Measurements from ENCODE around the gene MCFD2.
"Not testable (repeated sequence)": the region's sequence is repeated elsewhere in the genome, so short reads cannot be mapped to it uniquely, and the experiment has no call there.

Gene MCFD2

DNA sequence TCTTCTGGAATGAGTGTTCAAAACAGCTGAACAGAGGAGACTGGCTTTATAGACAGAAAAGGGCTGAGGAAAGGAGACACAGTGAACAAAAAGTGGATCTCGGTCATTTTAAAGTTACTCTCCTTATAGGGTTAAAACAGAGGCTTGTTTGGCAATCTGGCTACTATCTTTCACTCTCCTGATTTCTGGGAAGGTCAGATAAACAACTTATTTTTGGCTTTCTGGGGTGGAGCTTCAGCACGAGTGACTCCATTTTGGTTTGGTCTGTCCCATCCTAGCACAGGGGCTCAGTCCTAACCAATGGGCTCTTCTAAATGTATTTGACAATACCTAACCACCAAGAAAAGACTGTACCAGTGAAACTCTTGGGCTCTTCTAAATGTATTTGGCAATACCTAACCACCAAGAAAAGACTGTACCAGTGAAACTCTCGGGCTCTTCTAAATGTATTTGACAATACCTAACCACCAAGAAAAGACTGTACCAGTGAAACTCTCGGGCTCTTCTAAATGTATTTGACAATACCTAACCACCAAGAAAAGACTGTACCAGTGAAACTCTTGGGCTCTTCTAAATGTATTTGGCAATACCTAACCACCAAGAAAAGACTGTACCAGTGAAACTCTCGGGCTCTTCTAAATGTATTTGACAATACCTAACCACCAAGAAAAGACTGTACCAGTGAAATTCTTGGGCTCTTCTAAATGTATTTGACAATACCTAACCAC is 39.5 kb downstream of the MCFD2 start:
- H3K4me3 Mint-ChIP-seq; H3K27ac Mint-ChIP-seq; H3K4me1 Mint-ChIP-seq (ENCODE audit: low read depth); H3K36me3 Mint-ChIP-seq; H3K27me3 Mint-ChIP-seq; H3K9me3 Mint-ChIP-seq (ENCODE audit: low read depth): not testable (repeated sequence)

DNA sequence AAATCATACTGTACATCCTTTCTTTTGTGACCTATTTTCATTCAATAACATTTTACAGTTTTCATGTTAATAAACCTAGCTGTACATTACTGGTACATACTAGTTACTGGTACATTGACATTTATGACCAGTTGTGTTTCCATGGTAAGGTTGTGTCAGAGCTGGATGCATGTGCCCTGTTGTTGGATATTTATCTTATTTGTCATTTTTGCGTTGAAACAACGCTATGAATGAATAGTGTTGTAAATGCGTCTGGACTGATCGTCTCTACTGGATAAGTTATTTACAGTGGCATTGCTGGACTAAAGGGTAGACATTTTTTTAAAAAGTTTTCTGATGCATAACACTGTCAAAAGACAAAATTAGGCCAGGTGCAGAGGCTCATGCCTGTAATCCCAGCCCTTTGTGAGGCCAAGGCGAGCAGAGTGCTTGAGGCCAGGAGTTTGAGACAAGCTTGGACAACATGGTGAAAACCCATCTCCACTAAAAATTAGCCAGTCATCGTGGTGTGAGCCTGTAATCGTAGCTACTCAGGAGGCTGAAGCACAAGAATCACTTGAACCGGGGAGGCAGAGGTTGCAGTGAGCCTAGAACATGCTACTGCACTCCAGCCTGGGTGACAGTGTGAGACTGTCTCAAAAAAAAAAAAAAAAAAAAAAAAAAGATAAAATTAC is 40.2 kb downstream of the MCFD2 start:
- Mint-ChIP-seq H3K4me3 (no peak overlapping the region), H3K9me3 (ENCODE audit: low read depth) (no peaks in the 10 kb centered on the region), H3K27ac (no peak overlapping the region), H3K4me1 (ENCODE audit: low read depth) (no peaks in the 10 kb centered on the region), H3K27me3 (peaks cover 4% of the 10 kb centered on the region), H3K36me3 (no peaks in the 10 kb centered on the region)

- Mint-ChIP-seq H3K27ac (no peak overlapping the region), H3K27me3 (peaks cover 4% of the 10 kb centered on the region), H3K4me1 (ENCODE audit: low read depth) (no peaks in the 10 kb centered on the region), H3K36me3 (no peaks in the 10 kb centered on the region), H3K9me3 (ENCODE audit: low read depth) (no peaks in the 10 kb centered on the region), H3K4me3 (no peak overlapping the region)
These were observed 41.2 kb downstream of the MCFD2 start for GRCh38 chr2:46874236-46874929.

GRCh38 chr2:46873604-46874068 is 42.0 kb downstream of the MCFD2 start:
- no peak overlapping the region for H3K27ac Mint-ChIP-seq
- no peak overlapping the region for H3K4me3 Mint-ChIP-seq
- H3K27me3 Mint-ChIP-seq = peaks cover 4% of the 10 kb centered on the region
- H3K4me1 Mint-ChIP-seq (ENCODE audit: low read depth) = no peaks in the 10 kb centered on the region
- no peaks in the 10 kb centered on the region for H3K9me3 Mint-ChIP-seq (ENCODE audit: low read depth)
- H3K36me3 Mint-ChIP-seq = no peaks in the 10 kb centered on the region

DNA sequence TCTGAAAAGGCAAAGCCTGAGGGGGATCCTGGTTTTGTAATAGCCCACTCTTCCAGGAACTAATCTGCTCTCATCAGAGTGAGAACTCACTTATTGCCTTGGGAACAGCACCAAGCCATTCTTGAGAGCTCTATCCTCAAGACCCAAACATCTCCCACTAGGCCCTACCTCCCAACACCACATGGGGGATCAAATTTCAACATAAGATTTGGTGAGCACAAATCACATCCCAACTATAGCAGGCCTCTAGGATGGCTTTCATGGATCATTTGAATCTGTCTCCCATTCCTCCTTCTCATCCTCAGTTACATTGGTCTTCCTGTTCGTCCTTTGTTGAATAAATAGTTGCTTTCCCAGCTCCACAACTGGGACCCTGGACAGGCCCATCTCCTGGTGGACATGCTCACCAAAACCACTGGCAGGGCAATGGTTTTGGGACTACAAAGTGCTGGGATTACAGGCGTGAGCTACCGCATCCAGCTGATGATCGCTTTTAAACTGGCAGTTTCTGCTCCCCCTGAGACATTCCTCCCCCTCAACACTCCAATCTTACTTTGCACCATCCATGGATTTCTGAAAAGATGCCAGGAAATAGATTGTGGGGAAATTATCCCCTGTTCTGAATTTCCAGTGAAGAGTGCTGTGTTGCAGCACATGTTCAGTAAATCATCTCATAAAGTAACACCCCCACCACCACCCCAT is 42.6 kb downstream of the MCFD2 start:
- Mint-ChIP-seq H3K4me1 (ENCODE audit: low read depth) (no peaks in the 10 kb centered on the region), H3K4me3 (no peak overlapping the region), H3K9me3 (ENCODE audit: low read depth) (no peaks in the 10 kb centered on the region), H3K27ac (no peak overlapping the region), H3K27me3 (peaks cover 4% of the 10 kb centered on the region), H3K36me3 (no peaks in the 10 kb centered on the region)

- no peak overlapping the region for H3K4me3 Mint-ChIP-seq
- no peaks in the 10 kb centered on the region for H3K36me3 Mint-ChIP-seq
- H3K4me1 Mint-ChIP-seq (ENCODE audit: low read depth) = no peaks in the 10 kb centered on the region
- H3K27ac Mint-ChIP-seq = no peak overlapping the region
- H3K27me3 Mint-ChIP-seq = peaks cover 4% of the 10 kb centered on the region
- no peaks in the 10 kb centered on the region for H3K9me3 Mint-ChIP-seq (ENCODE audit: low read depth)
These were observed 43.6 kb downstream of the MCFD2 start for GRCh38 chr2:46871976-46872381.

- Mint-ChIP-seq H3K36me3 (no peaks in the 10 kb centered on the region), H3K27me3 (peaks cover 4% of the 10 kb centered on the region), H3K9me3 (ENCODE audit: low read depth) (no peaks in the 10 kb centered on the region), H3K27ac (no peak overlapping the region), H3K4me1 (ENCODE audit: low read depth) (no peaks in the 10 kb centered on the region), H3K4me3 (no peak overlapping the region)
These were observed 45.4 kb downstream of the MCFD2 start for GRCh38 chr2:46870051-46870839.

DNA sequence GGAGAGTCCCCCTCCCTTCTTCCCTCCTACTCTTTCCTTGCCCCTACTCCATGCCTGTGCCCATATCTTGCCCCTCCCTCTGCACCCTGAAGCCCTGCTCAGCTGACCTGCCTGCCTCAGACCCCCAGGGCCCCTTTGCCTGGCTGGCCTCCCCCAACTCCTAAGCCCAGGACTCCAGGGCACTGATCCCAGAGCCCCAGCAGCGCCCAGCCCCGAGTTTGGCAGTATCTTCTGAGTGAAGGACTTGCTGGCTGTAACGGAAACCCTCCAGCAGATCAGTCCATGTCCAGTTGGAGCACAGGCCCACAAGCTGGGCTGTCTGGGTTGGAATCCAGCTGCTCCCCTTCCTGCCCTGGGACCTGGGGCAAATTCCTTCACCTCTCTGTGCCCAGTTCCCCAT is 46.0 kb downstream of the MCFD2 start:
- Mint-ChIP-seq H3K4me1 (ENCODE audit: low read depth) (no peaks in the 10 kb centered on the region), H3K27me3 (peaks cover 4% of the 10 kb centered on the region), H3K27ac (no peak overlapping the region), H3K4me3 (no peak overlapping the region), H3K9me3 (ENCODE audit: low read depth) (peaks cover 5% of the 10 kb centered on the region), H3K36me3 (peaks cover 5% of the 10 kb centered on the region)

- Mint-ChIP-seq H3K27ac (no peak overlapping the region), H3K27me3 (no peaks in the 10 kb centered on the region), H3K9me3 (ENCODE audit: low read depth) (peaks cover 7% of the 10 kb centered on the region), H3K36me3 (peaks cover 5% of the 10 kb centered on the region), H3K4me3 (no peak overlapping the region), H3K4me1 (ENCODE audit: low read depth) (no peaks in the 10 kb centered on the region)
These were observed 48.8 kb downstream of the MCFD2 start for GRCh38 chr2:46866770-46867246.

- peaks cover 7% of the 10 kb centered on the region for H3K9me3 Mint-ChIP-seq (ENCODE audit: low read depth)
These were observed 50.2 kb downstream of the MCFD2 start for GRCh38 chr2:46865181-46865970.

GRCh38 chr2:46863882-46864281 is 51.7 kb downstream of the MCFD2 start:
- no peaks in the 10 kb centered on the region for H3K4me1 Mint-ChIP-seq (ENCODE audit: low read depth)
- peaks cover 5% of the 10 kb centered on the region for H3K36me3 Mint-ChIP-seq
- no peaks in the 10 kb centered on the region for H3K27me3 Mint-ChIP-seq
- H3K27ac Mint-ChIP-seq = no peak overlapping the region
- H3K9me3 Mint-ChIP-seq (ENCODE audit: low read depth) = peaks cover 7% of the 10 kb centered on the region
- no peak overlapping the region for H3K4me3 Mint-ChIP-seq

More at GRCh38 chr2:46865181-46865970, 50.2 kb downstream of the MCFD2 start:
- no peak overlapping the region for H3K4me3 Mint-ChIP-seq
- no peaks in the 10 kb centered on the region for H3K27me3 Mint-ChIP-seq
- peaks cover 5% of the 10 kb centered on the region for H3K36me3 Mint-ChIP-seq
- no peaks in the 10 kb centered on the region for H3K4me1 Mint-ChIP-seq (ENCODE audit: low read depth)
- no peak overlapping the region for H3K27ac Mint-ChIP-seq

DNA sequence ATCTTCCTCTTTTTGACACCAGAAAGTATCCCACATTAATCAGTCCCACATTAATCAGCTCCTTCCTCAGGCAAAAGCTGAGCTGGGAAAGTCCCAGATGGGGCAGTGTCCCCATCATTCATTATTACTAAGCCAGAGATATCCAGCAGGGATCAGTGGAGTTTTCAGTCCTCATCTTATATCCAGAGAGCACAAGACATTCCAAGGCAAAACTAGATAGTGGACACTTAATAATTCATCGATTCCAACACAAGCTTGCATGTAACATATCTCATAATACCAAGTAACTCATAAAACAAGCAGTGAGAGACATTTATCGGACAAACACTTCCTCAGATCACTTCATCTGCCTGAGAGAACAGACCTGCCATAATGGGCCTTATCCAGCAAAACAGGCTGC is 53.1 kb downstream of the MCFD2 start:
- peaks cover 5% of the 10 kb centered on the region for H3K36me3 Mint-ChIP-seq
- no peak overlapping the region for H3K4me3 Mint-ChIP-seq
- peaks cover 7% of the 10 kb centered on the region for H3K9me3 Mint-ChIP-seq (ENCODE audit: low read depth)
- H3K27me3 Mint-ChIP-seq = no peaks in the 10 kb centered on the region
- H3K27ac Mint-ChIP-seq = no peak overlapping the region
- no peaks in the 10 kb centered on the region for H3K4me1 Mint-ChIP-seq (ENCODE audit: low read depth)

- Mint-ChIP-seq H3K36me3 (peaks cover 5% of the 10 kb centered on the region), H3K27ac (no peak overlapping the region), H3K4me1 (ENCODE audit: low read depth) (no peaks in the 10 kb centered on the region), H3K4me3 (no peak overlapping the region), H3K9me3 (ENCODE audit: low read depth) (peaks cover 7% of the 10 kb centered on the region), H3K27me3 (no peaks in the 10 kb centered on the region)
These were observed 53.7 kb downstream of the MCFD2 start for GRCh38 chr2:46861916-46862315.

All from activated naive CD8-positive, alpha-beta T cell (primary cell).